SKM-1 treated with dmso at 0.1 percent for 144 hours (cell line): ENCODE data around the gene DUOXA2.

Source experiments
- DNase-seq: peaks from one replicate; lab custom pipeline; 2025; ENCODE audit not compliant: unreplicated experiment; lab: John Stamatoyannopoulos, UW

Gene DUOXA2

DNA sequence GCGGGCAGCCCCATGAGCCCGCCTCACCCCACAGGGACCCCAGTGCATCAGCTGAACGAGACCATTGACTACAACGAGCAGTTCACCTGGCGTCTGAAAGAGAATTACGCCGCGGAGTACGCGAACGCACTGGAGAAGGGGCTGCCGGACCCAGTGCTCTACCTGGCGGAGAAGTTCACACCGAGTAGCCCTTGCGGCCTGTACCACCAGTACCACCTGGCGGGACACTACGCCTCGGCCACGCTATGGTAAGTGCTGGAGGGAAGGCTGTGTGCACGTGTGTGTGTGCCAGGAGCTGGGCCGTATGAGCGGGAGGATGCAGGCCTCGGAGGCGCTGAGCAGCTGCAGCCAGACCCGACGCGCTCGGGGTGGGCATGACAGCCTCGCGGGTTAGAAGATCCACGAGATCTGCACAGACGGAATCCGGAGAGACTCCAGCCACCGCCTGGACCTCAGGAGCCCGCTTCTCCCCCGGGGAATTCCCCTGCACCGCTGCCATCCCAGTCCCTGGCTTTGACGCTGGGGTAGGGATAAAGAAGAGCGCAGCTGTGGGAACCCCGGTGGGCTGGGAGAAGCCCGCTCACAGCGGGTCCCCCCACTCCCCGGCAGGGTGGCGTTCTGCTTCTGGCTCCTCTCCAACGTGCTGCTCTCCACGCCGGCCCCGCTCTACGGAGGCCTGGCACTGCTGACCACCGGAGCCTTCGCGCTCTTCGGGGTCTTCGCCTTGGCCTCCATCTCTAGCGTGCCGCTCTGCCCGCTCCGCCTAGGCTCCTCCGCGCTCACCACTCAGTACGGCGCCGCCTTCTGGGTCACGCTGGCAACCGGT is 2.6 kb downstream of the DUOXA2 start:
- DNase-seq, result no peak

DNA sequence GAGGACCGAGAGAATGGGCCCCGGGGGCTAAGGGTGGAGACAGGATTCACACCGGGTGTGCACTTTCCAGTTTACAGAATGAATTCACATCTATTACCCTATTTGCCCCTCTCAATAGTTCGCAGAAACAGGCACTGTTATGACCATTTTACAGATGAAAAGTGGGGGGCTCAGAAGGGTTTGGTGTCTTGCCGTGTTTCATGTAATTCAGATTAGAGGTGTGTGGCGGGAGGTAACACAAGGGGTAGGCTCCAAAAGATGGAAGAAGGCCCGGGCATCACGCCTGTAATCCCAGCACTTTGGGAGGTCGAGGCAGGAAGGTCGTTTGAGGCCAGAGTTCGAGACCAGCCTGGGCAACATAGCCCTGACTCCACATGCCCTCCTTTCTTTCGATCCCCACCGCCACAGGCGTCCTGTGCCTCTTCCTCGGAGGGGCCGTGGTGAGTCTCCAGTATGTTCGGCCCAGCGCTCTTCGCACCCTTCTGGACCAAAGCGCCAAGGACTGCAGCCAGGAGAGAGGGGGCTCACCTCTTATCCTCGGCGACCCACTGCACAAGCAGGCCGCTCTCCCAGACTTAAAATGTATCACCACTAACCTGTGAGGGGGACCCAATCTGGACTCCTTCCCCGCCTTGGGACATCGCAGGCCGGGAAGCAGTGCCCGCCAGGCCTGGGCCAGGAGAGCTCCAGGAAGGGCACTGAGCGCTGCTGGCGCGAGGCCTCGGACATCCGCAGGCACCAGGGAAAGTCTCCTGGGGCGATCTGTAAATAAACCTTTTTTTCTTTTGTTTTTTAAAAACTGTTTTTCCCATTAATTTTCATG is 3.4 kb downstream of the DUOXA2 start:
- DNase-seq, result no peak

DNA sequence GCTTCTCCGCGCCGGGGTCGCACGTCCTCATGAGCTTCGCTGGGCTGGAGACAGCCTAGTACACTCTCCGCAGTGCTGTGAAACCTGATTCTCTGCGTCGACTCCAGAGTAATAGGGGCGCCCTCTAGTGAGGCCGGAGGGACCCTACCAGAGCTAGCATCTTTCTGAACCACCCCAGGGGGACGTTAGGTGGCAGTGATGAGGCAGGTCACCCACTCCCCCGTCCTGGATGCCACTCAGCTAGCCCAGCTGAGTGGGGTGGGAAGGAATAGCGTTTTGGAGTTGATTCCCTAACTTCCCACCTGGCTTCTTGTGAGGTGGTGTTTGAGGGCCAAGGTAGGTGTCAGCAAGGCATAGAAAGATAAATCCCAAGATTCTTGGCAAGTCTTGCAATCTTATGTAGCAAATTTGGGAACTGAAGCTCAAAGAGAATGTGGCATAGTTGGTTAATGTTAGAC is 4.0 kb downstream of the DUOXA2 start:
- peak; percentile 87 for DNase-seq

DNA sequence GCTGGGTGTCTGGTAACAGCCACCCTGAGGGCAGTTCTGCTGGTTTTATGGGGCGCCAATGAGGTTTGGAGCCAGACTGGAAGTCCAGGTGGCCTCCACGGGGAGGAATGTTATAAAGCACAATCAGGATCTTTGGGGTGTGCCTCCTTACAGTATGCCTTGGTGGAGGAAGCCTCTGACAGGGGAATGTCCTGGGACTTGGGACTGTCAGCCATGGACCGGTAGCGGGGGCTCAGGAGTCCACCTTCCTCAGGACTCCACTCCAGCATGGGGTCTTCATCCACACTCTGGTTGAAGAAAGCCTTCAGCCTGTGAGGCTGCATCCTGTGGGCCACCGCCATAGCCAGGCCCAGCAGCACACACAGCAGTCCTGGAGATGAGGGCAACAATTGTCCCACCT is 4.9 kb downstream of the DUOXA2 start:
- no peak for DNase-seq

DNA sequence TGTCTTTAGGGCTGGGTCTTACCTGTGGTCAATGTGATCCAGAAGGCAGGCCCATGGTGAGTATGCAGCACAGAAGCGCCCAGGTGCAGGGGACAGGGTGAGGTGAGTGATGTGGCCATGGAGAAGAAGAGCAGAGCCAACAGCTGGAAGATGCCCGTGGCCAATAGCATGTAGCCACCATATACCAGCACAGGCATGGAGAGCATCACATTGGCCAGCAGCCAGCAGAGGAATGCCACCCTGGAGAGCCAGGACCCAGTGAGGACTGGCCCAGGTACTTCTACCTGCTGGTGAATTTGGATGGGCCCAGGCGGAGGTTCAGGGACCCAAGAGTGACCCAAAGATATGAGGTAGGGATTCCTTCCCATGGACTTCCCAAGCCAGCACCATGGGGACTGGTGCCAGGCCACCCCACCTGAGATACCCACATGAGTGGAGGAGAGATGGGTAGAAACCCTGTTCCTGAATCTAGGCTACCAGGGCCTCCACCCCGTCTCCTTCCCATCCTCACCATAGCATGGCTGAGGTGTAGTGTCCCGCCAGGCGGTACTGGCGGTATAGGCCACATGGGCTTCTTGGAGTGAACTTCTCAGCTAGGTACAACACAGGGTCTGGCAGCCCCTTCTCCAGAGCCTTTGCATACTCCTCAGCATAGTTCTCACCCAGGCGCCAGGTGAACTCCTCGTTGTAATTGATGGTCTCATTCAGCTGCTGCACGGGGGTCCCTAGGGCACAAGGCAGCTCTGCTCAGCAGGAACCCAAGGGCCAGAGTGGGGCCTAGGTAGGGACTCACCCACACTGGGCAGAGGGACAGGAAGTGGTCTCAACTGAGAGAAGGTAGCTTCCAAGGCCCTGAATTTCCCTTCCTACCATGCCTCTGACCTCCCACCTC is 6.2 kb downstream of the DUOXA2 start:
- DNase-seq, result no peak

DNA sequence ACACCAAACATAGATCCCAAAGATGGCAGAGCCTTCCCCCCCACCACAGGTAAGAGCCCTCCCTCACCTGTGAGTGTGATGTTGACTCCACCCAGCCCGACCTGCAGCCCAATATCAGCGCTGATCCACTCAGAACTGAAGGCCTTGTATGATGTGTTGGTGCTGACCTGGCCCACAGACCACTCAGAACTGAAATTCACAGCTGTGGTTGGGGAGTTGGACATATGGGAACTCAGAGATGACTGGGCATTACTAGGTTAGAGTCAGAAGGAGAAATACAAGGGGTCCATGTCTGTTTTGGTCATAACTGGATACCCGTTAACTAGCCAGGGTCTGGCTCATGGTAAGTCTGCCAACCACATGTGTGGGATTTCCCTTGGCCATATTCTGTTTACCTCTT is 6.9 kb downstream of the DUOXA2 start:
- no peak for DNase-seq

DNA sequence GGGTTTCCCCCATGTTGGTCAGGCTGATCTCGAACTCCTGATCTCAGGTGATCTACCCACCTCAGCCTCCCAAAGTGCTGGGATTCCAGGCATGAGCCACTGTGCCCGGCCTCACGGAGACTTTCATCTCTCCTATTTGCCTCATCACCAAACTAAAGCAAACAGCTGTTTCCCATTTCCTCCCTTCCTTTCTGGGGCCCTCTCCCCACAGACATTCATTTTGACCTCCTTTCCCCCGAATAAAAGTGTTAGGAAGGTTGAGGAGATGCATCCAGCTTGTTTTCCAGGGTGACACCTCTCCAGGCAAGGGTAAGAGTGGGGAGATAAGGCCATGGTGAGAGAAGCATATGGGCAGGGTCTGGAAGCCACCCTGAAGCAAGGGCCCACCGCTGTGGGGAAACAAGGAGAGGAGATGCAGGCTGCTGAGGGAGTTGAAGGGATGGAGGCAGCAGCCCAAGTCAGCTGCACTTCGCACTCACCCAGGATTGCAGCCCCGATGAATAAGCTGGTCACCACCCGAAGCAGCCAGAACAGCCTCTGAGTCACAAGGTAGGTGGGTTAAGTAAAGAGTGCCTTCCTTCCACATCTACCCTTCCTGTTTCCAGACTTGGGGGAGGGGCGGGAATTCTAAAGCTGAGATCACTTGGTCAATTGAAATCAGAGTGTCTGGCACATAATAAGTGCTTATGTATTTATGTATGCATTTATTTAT is 7.7 kb downstream of the DUOXA2 start:
- DNase-seq, result no peak

DNA sequence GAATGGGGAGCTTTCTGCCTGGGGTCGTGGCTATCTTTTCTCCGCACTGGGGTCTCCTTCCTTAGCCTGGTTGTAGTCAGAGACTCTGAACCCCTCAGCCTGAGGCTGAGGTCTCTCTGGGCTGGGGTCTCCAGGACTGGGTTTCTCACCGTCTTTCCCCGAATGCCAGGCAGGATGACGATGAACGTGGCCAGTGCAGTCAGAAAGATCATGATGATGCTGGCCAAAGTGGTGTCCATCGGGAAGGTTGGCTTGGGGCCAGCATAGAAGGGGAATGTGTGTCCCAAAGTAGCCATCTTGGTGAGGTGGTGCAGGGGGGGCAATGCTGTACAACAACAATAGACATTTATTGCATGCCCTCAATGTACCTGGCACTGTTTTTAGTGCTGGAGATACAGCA is 8.6 kb downstream of the DUOXA2 start:
- DNase-seq, result no peak

DNA sequence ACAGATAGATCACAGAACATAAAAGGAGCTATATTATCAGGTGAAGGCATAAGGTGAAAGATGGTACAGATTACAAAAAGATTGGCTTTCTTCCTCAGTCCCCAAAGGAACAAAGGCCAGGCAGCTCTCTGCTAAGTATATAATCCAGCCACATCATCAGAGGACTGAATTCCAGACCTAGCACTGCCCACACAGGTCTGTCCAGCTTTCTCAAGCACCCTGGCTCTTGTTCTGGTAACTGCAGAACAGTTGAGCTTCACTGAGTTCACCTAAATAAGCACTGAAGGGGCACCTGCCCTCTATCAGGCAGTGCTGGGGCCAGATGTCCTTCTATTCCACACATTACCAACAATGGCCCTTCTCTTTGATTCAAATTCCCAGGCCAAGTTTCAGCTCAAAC is 9.3 kb downstream of the DUOXA2 start:
- no peak for DNase-seq

DNA sequence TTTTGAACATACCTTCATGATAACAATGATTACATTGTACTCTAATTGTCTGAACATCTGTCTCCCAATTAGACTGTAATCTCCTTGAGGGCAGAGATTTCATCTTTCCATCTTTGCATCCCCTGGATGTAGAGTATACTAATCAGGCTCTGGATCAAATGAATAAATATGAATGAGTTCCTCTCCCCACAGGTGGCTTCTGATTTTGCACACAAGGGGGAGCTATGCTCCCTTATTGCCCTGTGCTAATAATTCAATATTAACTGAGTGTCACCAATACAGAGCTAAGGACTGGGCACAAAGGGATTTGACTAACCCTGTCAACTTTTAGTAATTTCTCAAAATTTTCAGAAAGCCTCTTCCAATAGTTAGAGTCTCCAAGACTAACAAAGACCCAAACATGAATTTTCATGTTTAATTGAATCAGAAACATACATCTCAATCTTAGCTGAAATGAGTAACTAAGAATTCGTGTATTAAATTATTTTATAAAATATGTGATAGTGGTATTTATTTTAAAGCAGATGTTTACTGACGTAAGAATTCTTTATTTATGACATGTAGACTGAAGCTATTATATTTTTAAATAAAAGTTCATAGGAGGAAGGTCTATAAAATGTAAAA is 12.5 kb downstream of the DUOXA2 start:
- peak; percentile 20 for DNase-seq

DNA sequence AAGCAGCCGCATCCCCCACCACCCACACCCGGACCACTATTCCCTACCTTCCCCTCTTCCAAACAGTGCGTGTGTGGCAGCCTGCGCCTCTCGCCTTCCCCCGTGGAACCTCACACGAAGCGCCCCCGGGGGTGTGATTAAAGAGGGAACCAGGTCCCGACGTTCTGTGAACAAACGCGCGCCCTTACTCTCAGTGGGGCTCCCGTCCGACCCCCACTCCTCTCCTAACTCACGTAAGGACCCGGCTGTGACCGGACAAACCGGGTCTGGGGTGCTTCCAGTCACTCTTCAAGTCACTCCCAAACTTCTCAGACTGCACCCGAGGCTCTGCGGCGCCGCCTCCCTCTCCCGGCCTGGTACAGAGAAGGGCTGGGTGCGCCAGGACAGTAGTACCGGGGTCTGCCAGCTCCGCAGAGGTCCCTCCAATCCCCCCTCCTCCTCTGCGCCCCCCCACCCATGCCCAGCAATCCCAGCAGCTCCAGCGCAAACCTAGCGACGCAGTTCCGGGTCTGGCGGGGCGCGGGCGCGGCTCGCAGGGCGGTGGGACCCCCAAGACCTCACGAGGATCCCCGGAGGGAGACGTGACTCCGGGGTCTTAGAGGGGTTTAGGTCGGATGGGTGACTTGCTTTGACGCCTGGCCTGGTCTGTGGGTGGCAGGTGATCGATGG is 15.0 kb downstream of the DUOXA2 start:
- no peak for DNase-seq

DNA sequence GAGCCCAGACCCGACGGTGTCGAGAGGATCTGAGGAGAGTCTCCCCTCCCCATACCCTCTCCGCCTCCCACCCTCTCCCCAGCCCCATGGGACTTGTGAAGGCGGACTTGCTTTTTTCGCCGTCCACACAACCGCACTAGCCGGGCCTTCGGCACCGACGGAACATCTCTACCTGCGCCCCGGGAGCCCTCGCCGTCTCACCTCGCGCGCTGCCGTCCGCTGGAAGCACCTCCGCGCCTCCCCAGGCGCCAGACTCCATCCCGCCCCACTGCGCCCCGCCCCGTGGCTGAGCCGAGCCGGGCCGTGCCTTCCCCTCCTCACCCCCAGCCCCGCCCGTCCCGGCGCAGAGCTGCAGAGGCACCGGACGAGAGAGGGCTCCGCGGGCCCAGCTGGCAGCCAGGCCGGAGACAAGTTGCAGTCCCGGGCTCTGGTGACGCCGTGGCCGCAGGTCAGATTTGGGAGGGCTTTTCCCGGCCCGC is 15.6 kb downstream of the DUOXA2 start, which contains the start of the genes DUOX1 and DUOXA1:
Gene DUOX1 (plus strand): TSS at position 344 of the 479 bp plus-strand sequence. CDS start 1,973 bp downstream, outside the sequence.
Gene DUOXA1 (minus strand): TSS at position 229 of the 479 bp plus-strand sequence. CDS start 6,865 bp downstream, outside the sequence.
- DNase-seq, result no peak

DNA sequence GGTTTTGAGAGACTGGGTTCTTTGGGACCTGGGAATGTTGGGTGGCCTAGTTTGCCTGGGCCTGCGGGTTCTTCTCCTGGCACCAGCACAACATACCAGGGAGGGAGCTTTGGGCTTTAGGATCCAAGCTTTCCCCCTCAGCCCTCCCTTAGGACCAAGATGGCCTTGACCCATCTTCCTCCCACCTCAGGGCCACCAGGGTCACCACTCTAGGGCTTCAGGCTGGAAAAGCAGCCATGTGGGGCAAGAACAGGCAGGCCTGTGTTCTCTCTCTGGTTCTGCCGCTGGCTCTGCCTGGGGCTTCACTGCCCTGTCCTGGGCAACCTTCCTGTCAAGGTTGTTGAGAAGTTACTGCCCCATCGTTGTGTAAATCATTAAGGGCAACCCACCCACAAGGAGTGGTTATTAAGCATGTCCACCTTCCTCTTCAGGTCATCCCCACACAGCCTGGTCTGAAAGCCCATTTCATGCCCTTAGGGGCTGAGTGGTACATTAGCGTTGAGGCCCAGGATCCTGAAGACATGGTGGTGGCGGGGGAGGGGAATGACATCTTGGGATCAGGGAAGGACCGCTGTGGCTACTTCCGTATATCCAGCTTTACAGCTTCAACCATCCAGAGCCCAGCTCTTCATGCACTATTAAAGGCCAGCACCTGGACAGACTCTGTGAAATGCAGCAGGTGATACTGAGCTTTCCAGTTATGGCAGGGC is 16.3 kb downstream of the DUOXA2 start:
- no peak for DNase-seq

DNA sequence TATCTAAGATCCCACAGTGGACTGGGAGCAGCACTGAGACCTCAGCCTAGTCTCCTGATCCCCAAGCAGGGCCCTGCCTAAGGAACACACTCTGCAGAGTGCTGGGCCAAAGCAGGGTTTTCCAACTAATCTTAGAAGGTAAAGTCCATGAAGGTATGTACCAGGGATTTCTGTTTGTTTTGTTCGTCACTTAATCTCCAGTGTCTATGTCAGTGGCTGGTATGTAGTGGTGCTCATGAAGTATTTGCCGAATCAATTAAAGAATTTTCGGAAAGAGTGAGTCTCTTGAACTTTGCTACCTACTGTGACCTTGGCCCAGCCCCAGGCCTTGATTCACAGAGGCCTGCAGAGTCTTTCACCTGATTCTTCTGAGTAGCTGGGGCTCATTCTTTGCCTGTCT is 17.4 kb downstream of the DUOXA2 start:
- DNase-seq, result no peak

DNA sequence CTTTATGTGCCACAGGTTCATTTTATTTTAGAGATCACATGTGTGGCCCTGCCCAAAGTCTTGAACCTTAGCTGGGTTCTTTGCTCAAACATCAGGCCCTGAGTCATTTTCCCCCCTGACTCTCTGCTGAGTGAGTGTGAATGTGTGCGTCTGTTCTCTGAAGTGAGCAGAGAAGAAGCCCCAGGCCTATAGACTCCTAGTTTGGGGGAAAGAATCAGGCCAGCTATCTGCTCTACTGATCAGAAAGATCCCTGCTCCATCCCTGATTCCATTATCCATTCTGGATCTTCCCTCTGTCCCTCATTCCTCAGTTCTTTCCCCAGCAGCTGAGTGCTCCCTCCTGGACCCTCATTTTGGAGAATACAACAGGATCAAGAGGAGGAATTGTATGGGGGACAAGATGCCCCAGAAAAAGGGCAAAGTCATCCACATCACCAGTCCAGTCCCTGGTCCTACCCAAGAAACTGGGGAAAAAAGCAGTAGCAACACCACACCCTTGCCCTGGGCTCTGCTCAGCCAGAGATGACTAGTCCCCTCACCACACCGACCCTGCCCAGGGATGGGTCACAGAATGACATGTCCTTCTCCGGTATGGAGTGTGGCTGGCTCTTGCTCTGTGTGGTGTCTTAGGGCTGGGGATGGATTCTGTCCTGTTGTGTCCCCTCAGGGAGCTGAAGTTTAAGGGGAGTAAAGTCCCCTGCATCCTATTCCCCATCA is 18.9 kb downstream of the DUOXA2 start:
- no peak for DNase-seq

DNA sequence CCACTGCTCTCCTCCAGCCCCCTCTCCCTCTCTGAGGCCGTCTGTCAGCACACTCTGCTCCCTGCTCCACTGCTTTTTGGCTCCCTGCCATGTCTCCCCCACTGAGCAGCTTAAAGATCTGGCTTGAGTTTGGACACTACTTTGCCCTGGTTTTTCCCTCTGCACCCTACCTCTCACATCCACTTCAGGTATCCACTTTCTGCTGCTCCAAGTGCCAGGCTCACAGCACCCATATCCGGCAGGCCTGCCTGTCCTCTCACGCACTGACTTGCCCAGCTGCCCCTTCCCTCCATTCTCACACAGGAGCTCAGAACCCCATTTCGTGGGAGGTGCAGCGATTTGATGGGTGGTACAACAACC is 19.4 kb downstream of the DUOXA2 start:
- DNase-seq, result no peak

DNA sequence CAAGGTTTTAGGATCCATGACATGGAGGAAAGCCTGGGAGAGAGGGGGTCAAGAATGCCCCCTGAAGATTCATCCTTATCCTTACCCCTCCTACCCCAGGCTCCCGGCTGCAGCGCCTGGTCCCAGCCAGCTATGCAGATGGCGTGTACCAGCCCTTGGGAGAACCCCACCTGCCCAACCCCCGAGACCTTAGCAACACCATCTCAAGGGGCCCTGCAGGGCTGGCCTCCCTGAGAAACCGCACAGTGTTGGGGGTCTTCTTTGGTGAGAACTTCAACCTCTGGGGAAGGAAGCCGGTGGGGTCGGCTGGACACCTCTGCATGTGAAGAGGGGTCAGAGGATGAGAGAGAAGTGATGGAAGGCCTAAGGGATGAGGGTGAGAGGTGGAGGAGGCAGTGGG is 19.9 kb downstream of the DUOXA2 start:
- DNase-seq, result no peak
